ENCODE measurements around the gene ALDH1A2.
"Not testable (repeated sequence)": the region's sequence is repeated elsewhere in the genome, so short reads cannot be mapped to it uniquely, and the experiment has no call there.

The ALDH1A2 gene

GRCh38 chr15:58049520-58050227, 15.8 kb downstream of the ALDH1A2 start:
- no peak overlapping the region for H3K9ac ChIP-seq (ENCODE audit: low read length)
- H3K27me3 ChIP-seq (ENCODE audit: control insufficient read depth, insufficient read depth, low read length), result no peaks in the 10 kb centered on the region
- no peak overlapping the region for H3K4me3 ChIP-seq (ENCODE audit: low read length)
- H3K9me3 ChIP-seq (ENCODE audit: control insufficient read depth, low read length), result no peaks in the 10 kb centered on the region
- no peaks in the 10 kb centered on the region for H3K4me1 ChIP-seq (ENCODE audit: control insufficient read depth, insufficient read depth, low read length)
- H3K36me3 ChIP-seq (ENCODE audit: control insufficient read depth, insufficient read depth, low read length), result no peaks in the 10 kb centered on the region

GRCh38 chr15:58048261-58048660, 17.2 kb downstream of the ALDH1A2 start:
- H3K4me1 ChIP-seq (ENCODE audit: control insufficient read depth, insufficient read depth, low read length), result no peaks in the 10 kb centered on the region
- H3K9ac ChIP-seq (ENCODE audit: low read length), result no peak overlapping the region
- H3K27me3 ChIP-seq (ENCODE audit: control insufficient read depth, insufficient read depth, low read length), result no peaks in the 10 kb centered on the region
- H3K4me3 ChIP-seq (ENCODE audit: low read length), result no peak overlapping the region
- no peaks in the 10 kb centered on the region for H3K36me3 ChIP-seq (ENCODE audit: control insufficient read depth, insufficient read depth, low read length)
- no peaks in the 10 kb centered on the region for H3K9me3 ChIP-seq (ENCODE audit: control insufficient read depth, low read length)

- Histone ChIP-seq H3K9me3 (ENCODE audit: control insufficient read depth, low read length) (no peaks in the 10 kb centered on the region), H3K9ac (ENCODE audit: low read length) (no peak overlapping the region), H3K4me3 (ENCODE audit: low read length) (no peak overlapping the region), H3K36me3 (ENCODE audit: control insufficient read depth, insufficient read depth, low read length) (no peaks in the 10 kb centered on the region), H3K27me3 (ENCODE audit: control insufficient read depth, insufficient read depth, low read length) (no peaks in the 10 kb centered on the region), H3K4me1 (ENCODE audit: control insufficient read depth, insufficient read depth, low read length) (no peaks in the 10 kb centered on the region)
Observed at GRCh38 chr15:58047149-58047548, 18.4 kb downstream of the ALDH1A2 start.

GRCh38 chr15:58046467-58046866, 19.0 kb downstream of the ALDH1A2 start:
- Histone ChIP-seq H3K9ac (ENCODE audit: low read length) (no peak overlapping the region), H3K9me3 (ENCODE audit: control insufficient read depth, low read length) (no peaks in the 10 kb centered on the region), H3K4me3 (ENCODE audit: low read length) (no peak overlapping the region), H3K4me1 (ENCODE audit: control insufficient read depth, insufficient read depth, low read length) (no peaks in the 10 kb centered on the region), H3K36me3 (ENCODE audit: control insufficient read depth, insufficient read depth, low read length) (no peaks in the 10 kb centered on the region), H3K27me3 (ENCODE audit: control insufficient read depth, insufficient read depth, low read length) (no peaks in the 10 kb centered on the region)

- not testable (repeated sequence) for H3K4me3 ChIP-seq (ENCODE audit: low read length); H3K36me3 ChIP-seq (ENCODE audit: control insufficient read depth, insufficient read depth, low read length); H3K4me1 ChIP-seq (ENCODE audit: control insufficient read depth, insufficient read depth, low read length); H3K9me3 ChIP-seq (ENCODE audit: control insufficient read depth, low read length); H3K27me3 ChIP-seq (ENCODE audit: control insufficient read depth, insufficient read depth, low read length); H3K9ac ChIP-seq (ENCODE audit: low read length)
Observed at GRCh38 chr15:58045376-58045775, 20.1 kb downstream of the ALDH1A2 start.

- no peak overlapping the region for H3K4me3 ChIP-seq (ENCODE audit: low read length)
Observed at GRCh38 chr15:58044551-58044950, 21.0 kb downstream of the ALDH1A2 start.

GRCh38 chr15:58043192-58043903, 22.2 kb downstream of the ALDH1A2 start:
- H3K4me3 ChIP-seq (ENCODE audit: low read length), result no peak overlapping the region
- no peak overlapping the region for H3K9ac ChIP-seq (ENCODE audit: low read length)
- no peaks in the 10 kb centered on the region for H3K9me3 ChIP-seq (ENCODE audit: control insufficient read depth, low read length)
- no peaks in the 10 kb centered on the region for H3K27me3 ChIP-seq (ENCODE audit: control insufficient read depth, insufficient read depth, low read length)
- peaks cover 10% of the 10 kb centered on the region for H3K4me1 ChIP-seq (ENCODE audit: control insufficient read depth, insufficient read depth, low read length)
- no peaks in the 10 kb centered on the region for H3K36me3 ChIP-seq (ENCODE audit: control insufficient read depth, insufficient read depth, low read length)

More at GRCh38 chr15:58044551-58044950, 21.0 kb downstream of the ALDH1A2 start:
- Histone ChIP-seq H3K4me1 (ENCODE audit: control insufficient read depth, insufficient read depth, low read length) (no peaks in the 10 kb centered on the region), H3K9ac (ENCODE audit: low read length) (no peak overlapping the region), H3K9me3 (ENCODE audit: control insufficient read depth, low read length) (no peaks in the 10 kb centered on the region), H3K27me3 (ENCODE audit: control insufficient read depth, insufficient read depth, low read length) (no peaks in the 10 kb centered on the region), H3K36me3 (ENCODE audit: control insufficient read depth, insufficient read depth, low read length) (no peaks in the 10 kb centered on the region)

GRCh38 chr15:58042006-58042405, 23.5 kb downstream of the ALDH1A2 start:
- H3K9ac ChIP-seq (ENCODE audit: low read length), result no peak overlapping the region
- peaks cover 19% of the 10 kb centered on the region for H3K4me1 ChIP-seq (ENCODE audit: control insufficient read depth, insufficient read depth, low read length)
- H3K9me3 ChIP-seq (ENCODE audit: control insufficient read depth, low read length), result no peaks in the 10 kb centered on the region
- no peaks in the 10 kb centered on the region for H3K27me3 ChIP-seq (ENCODE audit: control insufficient read depth, insufficient read depth, low read length)
- H3K36me3 ChIP-seq (ENCODE audit: control insufficient read depth, insufficient read depth, low read length), result no peaks in the 10 kb centered on the region
- no peak overlapping the region for H3K4me3 ChIP-seq (ENCODE audit: low read length)

GRCh38 chr15:58040150-58040549, 25.4 kb downstream of the ALDH1A2 start:
- H3K4me1 ChIP-seq (ENCODE audit: control insufficient read depth, insufficient read depth, low read length), result peaks cover 19% of the 10 kb centered on the region
- no peaks in the 10 kb centered on the region for H3K27me3 ChIP-seq (ENCODE audit: control insufficient read depth, insufficient read depth, low read length)
- H3K36me3 ChIP-seq (ENCODE audit: control insufficient read depth, insufficient read depth, low read length), result no peaks in the 10 kb centered on the region
- no peak overlapping the region for H3K4me3 ChIP-seq (ENCODE audit: low read length)
- H3K9ac ChIP-seq (ENCODE audit: low read length), result no peak overlapping the region
- H3K9me3 ChIP-seq (ENCODE audit: control insufficient read depth, low read length), result no peaks in the 10 kb centered on the region

GRCh38 chr15:58039079-58040035, 26.2 kb downstream of the ALDH1A2 start:
- Histone ChIP-seq H3K27me3 (ENCODE audit: control insufficient read depth, insufficient read depth, low read length) (no peaks in the 10 kb centered on the region), H3K4me3 (ENCODE audit: low read length) (no peak overlapping the region), H3K36me3 (ENCODE audit: control insufficient read depth, insufficient read depth, low read length) (no peaks in the 10 kb centered on the region), H3K9ac (ENCODE audit: low read length) (no peak overlapping the region), H3K4me1 (ENCODE audit: control insufficient read depth, insufficient read depth, low read length) (peaks cover 19% of the 10 kb centered on the region), H3K9me3 (ENCODE audit: control insufficient read depth, low read length) (no peaks in the 10 kb centered on the region)

- Histone ChIP-seq H3K4me3 (ENCODE audit: low read length) (no peak overlapping the region), H3K4me1 (ENCODE audit: control insufficient read depth, insufficient read depth, low read length) (peaks cover 19% of the 10 kb centered on the region), H3K9ac (ENCODE audit: low read length) (no peak overlapping the region), H3K9me3 (ENCODE audit: control insufficient read depth, low read length) (no peaks in the 10 kb centered on the region), H3K27me3 (ENCODE audit: control insufficient read depth, insufficient read depth, low read length) (no peaks in the 10 kb centered on the region), H3K36me3 (ENCODE audit: control insufficient read depth, insufficient read depth, low read length) (no peaks in the 10 kb centered on the region)
Observed at GRCh38 chr15:58038426-58039078, 27.0 kb downstream of the ALDH1A2 start.

Data from mucosa of stomach (tissue), 1 donor.